ENCODE measurements around the gene KCND3.

Gene KCND3

GRCh38 chr1:111843177-111843576 lies 146.3 kb downstream of the KCND3 start:
- DNase-seq: no peak

DNA sequence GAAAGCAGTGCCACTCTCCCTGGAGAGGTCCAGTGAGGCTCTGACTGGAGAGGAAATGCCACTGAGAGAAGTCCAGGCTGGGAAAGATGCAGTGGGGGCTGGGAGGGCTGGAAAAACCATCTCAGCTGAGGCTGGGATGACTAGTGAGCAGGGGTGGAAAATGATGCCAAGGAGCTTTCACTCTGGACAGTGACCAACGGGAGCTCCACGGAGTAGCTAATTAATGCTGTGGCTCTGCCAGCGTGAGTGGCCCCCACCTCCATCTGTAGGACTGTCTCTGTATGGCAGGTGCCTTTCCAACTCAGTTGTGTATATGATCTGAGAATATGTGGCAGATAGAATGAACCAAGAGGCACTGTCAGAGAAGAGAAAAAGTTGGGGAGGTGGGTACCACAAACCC lies 147.1 kb downstream of the KCND3 start:
- DNase-seq: no peak

DNA sequence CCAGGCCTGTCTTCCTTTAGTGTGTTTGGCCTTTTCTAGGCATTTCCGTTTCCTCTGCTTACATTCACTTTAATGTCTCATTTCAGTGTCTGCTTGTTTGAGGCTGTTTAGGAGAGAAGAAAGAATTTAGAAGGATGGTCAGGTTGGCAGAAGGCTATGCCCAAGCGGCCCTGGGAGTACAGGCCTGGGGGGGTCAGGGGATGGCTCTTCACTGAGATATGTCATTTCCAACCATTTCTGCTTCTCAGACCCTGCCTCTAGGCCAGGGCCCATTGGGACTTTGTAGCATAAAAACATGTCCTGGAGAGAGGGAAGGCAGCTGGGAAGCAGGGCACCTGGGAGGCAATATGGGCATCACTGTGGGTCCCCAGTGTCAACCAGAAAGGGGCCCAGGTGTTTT lies 147.7 kb downstream of the KCND3 start:
- DNase-seq: no peak

- DNase-seq: no peak
These were observed 148.3 kb downstream of the KCND3 start for GRCh38 chr1:111841189-111841588.

DNA sequence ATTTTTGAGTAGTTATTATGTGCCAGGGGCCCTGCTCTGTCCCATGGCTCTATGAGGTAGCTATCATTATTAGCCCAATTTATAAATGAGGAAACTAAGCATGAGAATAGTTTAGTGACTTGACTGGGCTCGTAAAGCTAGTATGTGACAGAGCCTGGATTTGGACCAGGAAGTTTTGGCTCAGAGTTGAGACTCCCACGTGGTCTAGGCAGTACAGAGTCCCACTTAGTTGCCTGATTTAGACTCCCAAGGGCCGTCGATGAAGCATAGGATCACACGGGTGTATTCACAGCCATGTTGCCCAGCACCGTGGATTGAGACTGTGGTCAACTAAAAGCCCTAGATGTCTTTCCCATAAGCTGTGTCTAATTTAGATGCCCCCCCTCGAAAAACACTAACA lies 152.1 kb downstream of the KCND3 start:
- no peak for DNase-seq

DNA sequence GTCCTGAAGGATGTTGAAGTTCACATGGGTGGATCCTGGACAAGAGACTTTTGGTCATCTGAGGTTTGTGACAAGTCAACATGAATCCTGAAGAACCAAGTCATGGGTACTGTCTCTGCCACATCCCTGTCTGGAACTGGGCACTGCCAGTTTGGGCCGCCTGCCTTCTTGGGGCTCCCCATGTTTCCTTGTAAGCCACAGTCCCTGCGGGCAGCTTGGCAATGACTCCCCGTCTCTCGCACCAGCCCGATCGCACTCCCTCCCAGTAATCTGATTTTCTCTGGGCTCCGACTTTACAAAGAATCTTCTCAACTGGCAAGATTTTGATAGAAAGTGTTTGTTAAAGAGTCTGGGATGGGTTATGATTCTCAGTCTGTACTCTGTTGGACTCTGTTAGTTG lies 153.4 kb downstream of the KCND3 start:
- DNase-seq: no peak

DNA sequence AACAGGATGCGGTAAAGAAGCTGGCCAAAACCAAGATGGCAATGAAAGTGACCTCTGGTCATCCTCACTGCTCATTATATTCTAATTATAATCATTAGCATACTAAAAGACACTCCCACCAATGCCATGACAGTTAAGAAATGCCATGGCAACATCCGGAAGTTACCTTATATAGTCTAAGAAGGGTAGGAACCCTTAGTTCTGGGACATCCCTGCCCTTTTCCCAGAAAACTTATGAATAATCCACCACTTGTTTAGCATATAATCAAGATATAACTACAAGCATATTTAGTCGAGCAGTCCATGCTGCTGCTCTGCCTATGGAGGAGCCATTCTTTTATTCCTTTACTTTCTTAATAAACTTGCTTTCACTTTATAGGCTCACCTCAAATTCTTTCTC lies 154.0 kb downstream of the KCND3 start:
- DNase-seq: no peak

DNA sequence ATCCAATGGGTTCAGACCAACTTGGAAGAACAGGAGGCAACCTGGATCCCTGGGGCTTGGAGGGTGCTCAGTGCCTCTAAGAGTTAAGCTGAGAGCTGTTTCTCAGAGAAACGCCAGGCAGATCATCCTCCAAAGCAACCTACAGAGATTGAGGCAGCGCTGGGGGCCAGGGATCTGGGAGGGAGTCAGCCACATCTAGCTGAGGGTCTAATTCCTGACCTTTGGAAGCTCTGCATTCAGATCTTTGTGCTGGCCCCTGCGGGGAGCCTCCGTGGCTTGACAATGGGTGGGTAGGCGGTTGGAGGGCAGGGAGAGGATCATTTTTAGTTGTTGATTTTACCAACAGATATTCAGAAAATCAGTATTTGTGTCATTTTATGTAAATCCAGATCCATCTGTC lies 154.5 kb downstream of the KCND3 start:
- DNase-seq: no peak

DNA sequence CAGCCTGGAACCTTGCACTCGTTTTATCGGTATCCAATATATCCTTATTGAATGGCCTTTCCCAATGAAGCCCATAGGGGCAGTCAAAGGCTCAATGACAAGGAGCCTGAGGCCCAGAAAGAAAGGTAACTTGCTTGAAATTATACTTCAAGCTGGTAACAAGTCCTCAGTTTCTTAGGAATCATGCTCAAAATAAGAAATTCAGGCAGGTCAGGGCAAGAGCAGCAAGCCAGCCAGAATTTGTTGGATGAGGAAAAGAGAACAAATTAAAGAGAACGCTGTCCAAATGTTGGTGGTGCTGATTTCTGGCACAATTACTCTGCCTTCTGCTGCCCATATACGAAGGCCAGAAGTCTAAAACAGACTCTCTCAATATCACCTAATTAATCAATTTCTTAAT lies 156.1 kb downstream of the KCND3 start:
- peak; percentile 20 for DNase-seq

- no peak for DNase-seq
These were observed 156.8 kb downstream of the KCND3 start for GRCh38 chr1:111832521-111833155.

DNA sequence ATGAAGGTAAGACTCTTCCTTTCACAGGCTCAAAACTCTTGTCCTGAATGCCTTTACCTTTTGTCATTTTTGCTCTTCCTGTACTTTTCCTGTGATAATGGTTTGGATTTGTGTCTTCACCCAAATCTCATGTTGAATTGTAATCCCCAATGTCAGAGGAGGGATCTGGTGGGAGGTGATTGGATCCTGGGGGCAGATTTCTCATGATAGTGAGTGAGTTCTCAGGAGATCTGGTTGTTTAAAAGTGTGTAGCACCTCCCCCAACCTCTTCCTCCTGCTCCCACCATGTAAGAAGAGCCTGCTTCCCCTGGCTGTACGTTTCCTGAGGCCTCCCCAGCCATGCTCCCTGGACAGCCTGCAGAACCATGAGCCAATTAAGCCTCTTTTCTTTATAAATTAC lies 158.3 kb downstream of the KCND3 start:
- no peak for DNase-seq

- DNase-seq: no peak
These were observed 161.5 kb downstream of the KCND3 start for GRCh38 chr1:111827946-111828345.

- no peak for DNase-seq
These were observed 163.2 kb downstream of the KCND3 start for GRCh38 chr1:111826278-111826677.

- DNase-seq: no peak
These were observed 164.3 kb downstream of the KCND3 start for GRCh38 chr1:111825217-111825616.

- no peak for DNase-seq
These were observed 167.3 kb downstream of the KCND3 start for GRCh38 chr1:111822138-111822537.

DNA sequence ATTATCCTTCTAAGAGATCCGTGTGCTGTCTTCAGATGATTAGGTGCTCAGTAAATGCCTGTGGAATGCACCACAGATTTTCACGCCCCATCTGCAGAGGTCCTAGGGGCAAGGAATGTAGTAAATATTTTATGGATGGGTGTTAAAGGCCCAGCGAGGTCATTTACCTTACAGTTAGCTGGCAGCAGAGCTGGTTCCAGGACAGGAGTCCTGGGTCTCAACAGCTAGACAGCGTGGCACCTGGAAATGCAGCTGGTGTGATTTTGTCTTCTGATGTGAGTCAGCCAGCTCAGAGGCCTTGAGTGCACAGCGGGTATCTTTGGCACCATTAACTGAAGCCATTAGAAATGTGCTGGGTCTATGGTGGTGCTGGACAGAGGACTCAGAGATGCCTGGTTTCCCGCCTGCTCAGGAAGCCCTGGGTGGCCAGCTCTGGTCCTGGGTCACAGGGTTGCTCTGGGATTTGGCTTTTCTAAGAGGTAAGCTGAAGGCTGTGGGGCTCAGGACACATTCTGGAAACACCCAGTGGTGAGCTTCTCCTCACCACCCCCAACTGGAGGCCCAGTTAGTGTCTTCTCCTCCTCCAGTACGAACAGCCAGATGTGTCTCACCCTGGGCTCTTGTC lies 168.2 kb downstream of the KCND3 start:
- DNase-seq: no peak

DNA sequence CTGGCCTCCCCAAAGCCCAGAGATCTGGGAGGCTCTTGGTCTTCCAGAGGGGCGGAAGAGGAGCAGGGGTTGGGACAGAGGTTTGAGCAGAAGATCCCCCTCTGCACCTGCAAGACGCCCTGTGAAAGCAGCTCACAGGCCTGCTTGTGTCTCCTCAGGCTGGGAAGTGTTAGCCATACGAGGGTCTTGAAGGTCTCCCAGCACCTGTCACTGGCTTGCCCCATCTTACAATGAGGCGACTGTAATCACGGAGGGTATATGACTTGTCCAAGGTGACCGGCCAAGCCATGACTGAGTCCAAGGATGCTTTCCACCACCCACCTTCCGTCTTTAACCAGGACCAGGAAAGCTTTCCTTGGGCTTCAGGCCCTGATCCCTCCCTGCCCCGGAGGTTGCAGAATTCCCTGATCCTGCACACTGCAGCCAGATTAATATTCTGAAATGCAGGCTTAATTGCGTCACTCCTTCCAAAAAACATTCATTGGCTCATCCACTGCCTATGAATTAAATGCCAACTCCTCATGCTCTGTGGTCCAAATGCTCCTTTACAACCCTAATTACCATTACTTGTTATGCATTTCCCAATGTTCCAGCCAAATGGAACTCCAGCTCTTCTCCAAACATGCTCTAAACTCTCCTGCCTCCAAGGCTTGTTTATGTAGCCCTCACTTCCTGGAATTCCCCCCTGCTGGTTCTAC lies 169.8 kb downstream of the KCND3 start:
- DNase-seq: no peak

DNA sequence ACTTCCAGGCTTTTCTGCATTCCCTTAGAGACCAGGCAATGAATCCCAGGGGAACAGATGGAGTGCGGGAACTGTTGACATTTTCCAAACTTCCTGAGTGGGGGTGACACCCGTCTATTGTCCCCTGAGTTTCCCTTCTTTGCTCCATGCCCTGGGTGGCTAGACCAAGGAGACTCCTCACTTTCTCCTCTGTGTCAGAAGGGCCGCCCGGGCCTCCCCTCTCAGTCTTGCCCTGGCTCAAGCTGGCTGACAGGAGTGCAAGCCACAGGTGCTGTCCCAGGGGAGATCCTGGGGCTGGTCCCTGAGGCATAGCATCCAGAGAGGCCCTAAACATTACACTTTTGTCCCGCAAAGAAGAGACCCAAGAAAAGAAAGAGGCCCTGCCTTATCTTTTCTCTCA lies 170.9 kb downstream of the KCND3 start:
- no peak for DNase-seq

DNA sequence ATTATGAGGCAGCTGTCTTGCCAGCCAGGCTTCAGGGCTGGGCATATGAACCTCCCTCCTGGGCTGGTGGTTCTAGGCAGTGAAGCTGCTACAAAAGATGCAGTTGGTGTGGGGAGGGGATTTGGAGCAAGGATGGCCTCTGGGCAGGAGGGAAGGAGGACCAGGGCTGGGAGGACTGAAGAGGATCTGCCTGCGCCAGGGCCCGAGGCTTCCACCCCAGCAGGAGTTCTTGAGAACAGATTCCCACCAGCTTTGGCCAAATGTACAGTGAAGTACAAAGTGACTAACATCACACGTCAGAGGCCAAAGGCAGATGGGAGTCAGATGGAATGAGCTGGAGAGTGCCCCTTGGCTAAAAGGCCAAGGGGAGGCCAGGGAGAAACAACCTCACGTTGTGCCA lies 171.4 kb downstream of the KCND3 start:
- DNase-seq: no peak

- no peak for DNase-seq
These were observed 174.8 kb downstream of the KCND3 start for GRCh38 chr1:111814642-111815041.

GRCh38 chr1:111814305-111814628 lies 175.2 kb downstream of the KCND3 start:
- DNase-seq: no peak

DNA sequence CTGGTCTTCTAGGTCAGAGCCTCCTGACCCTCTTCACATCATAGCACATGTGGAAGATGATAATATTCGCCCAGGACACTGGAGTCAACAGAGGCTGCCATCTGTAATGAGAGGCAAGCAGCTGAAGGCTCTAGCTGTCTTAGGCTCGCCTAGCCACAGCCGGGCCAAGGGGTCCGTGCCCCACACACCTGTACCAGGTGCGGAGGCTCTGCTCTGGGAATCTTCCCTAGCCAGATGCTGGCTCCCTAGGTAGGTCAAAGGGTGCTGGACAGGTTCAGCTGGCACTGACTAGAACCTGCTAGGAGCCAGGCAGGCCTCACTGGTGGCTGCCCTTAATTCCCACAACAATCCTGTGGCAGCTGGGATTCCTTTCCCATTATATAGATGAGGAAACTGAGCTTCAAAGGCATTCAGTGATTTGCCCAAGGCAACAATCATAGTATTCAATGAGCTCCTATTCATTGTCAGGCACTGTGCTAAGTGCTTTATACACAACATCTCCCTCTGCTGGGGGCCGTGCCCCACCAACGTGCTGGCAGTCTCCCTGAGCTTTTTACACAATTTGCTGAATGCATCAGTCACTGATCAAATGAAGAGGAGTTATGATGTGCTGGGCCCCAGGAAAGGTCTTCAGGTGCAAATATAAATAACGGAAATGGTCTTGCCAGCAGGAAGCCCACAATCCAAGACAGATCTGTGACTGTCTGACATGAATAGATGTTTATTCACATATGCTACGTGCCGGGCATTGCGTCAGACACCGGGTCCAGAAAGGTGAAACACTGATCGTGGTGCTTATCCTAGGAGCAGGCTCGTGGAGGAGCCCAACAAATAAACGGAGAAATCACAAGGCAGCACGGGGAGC lies 175.8 kb downstream of the KCND3 start:
- peak; percentile 11 for DNase-seq

DNA sequence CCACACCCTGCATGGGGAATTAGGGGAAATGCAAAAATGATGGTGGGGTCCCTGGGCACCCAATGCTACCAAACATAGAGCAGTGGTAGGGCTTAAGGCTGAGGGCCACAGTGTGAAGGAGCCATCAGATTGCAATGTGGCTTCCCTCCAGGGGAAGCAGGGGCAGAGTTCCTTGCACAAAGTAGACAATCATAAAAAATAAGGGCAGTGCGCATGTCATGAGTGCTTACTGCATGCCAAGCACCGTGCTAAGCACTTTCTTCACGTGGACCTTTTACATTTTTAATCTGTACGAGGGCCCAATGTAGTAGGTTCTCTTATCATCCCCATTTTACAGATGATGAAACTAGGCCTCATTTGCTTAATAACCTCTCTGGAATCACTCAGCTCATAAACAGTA lies 177.2 kb downstream of the KCND3 start:
- no peak for DNase-seq

All from fibroblast of skin of back (primary cell).